ENCODE measurements around the gene MYEOV. TPM values are rescaled to one million over a fixed set of nuclear protein-coding genes. Genes with fewer than 3 reads are reported as not detected.

The MYEOV gene
- total RNA-seq, 1 donor from 2014 or later = 0.21 TPM

Other genes starting within 250 kb of the MYEOV start
- 15.7 and 16.8 TPM in 2 replicates for gene TPCN2, start 245.2 kb upstream of the MYEOV start, total RNA-seq
- gene SMIM38, start 138.2 kb upstream of the MYEOV start, total RNA-seq = 0.21 and 0.43 TPM in 2 replicates
- gene LINC01488, start 187.5 kb downstream of the MYEOV start, total RNA-seq = not detected in 2 replicates

Measured in activated CD4-positive, alpha-beta T cell treated with anti-CD3 and anti-CD28 coated beads, Interleukin-2, amount 10 ng/mL, durations not matched to agents 24 days and 14 days (primary cell).